GM12878 (cell line): ENCODE data around the gene TBC1D12. TPM values are rescaled to one million over a fixed set of nuclear protein-coding genes. Genes with fewer than 3 reads are reported as not detected.

Experiments
- ATAC-seq: fragments of 200-7000 bp; cut with Tn5 transposase; 3 replicates; pipeline ENCODE4 v1.9.1; 2020; ENCODE audit warnings: mild to moderate bottlenecking, moderate library complexity
- BruUV-seq: library from RNA; stranded (reverse); fragments of 400-500 nt; replicated peaks from 2 replicates; lab custom pipeline; 2021; lab: Mats Ljungman, UMichigan
- CTCF ChIA-PET: fragments of 300-600 bp; sonication (Branson Sonifier 250); formaldehyde crosslinking; extraction: SDS; loops from one replicate; lab custom pipeline; 2021; ENCODE audit warnings: inconsistent platforms; lab: Yijun Ruan, JAX
- POLR2A ChIA-PET: fragments of 350-600 bp; formaldehyde crosslinking; extraction: SDS; loops from one replicate; lab custom pipeline; 2021; ENCODE audit warnings: inconsistent platforms; lab: Charles Lee
- RAD21 ChIA-PET: fragments of 300-600 bp; sonication (Branson Sonifier 250); formaldehyde crosslinking; loops from one replicate; lab custom pipeline; 2023; ENCODE audit warnings: antibody characterized with exemption; ENCODE audit not compliant: unreplicated experiment; lab: Charles Lee
- SMC1A ChIA-PET: fragments of 300-600 bp; sonication (Branson Sonifier 250); formaldehyde crosslinking; loops from one replicate; lab custom pipeline; 2023; ENCODE audit not compliant: unreplicated experiment, uncharacterized antibody; lab: Charles Lee
- DNase-seq: peaks from one replicate; pipeline ENCODE4 v3.0.0-alpha.2; 2011; ENCODE audit warnings: low read depth, low spot score
- FAIRE-seq: peaks from 3 replicates; lab custom pipeline; 2011; peaks lifted over from hg19 to GRCh38; lab: Jason Lieb, UNC
- H2AFZ ChIP-seq: 2 replicates; pipeline ENCODE4 v1.6.0; 2011; ENCODE audit warnings: low read depth, low read length, control low read depth; ENCODE audit not compliant: control insufficient read depth
- H3K27ac ChIP-seq: 2 replicates; pipeline ENCODE4 v1.5.1; 2011; ENCODE audit warnings: control low read depth; ENCODE audit not compliant: control insufficient read depth, insufficient read depth
- H3K27me3 ChIP-seq, 2 experiments: replicated peaks in 1 of 2; 2 replicates each; pipeline versions ENCODE4 v1.6.0 to v1.6.1; 2011; ENCODE audit warnings: low read length in 1 of 2; ENCODE audit not compliant: control insufficient read depth in 2 of 2, insufficient read depth in 2 of 2
- H3K36me3 ChIP-seq, 2 experiments: 2 replicates each; pipeline ENCODE4 v1.5.1; 2011; ENCODE audit warnings: low read length in 1 of 2; ENCODE audit not compliant: control insufficient read depth in 2 of 2, insufficient read depth in 2 of 2
- H3K4me1 ChIP-seq: 2 replicates; pipeline ENCODE4 v1.6.1; 2011; ENCODE audit warnings: mild to moderate bottlenecking, low read length, moderate library complexity, mixed read lengths; ENCODE audit not compliant: control insufficient read depth, insufficient read depth
- H3K4me2 ChIP-seq: 2 replicates; pipeline ENCODE4 v1.6.0; 2011; ENCODE audit warnings: control low read depth; ENCODE audit not compliant: control insufficient read depth, insufficient read depth
- H3K4me3 ChIP-seq: fragments of 200-600 bp; sonication (generic); 2 replicates; pipeline ENCODE4 v1.5.1; 2016
- H3K79me2 ChIP-seq: 2 replicates; pipeline ENCODE4 v1.6.0; 2011; ENCODE audit warnings: low read length; ENCODE audit not compliant: control insufficient read depth, insufficient read depth
- H3K9ac ChIP-seq: 2 replicates; pipeline ENCODE4 v1.8.0; 2011; ENCODE audit warnings: low read length, control low read depth, mixed read lengths; ENCODE audit not compliant: control insufficient read depth, insufficient read depth
- H3K9me3 ChIP-seq: replicated peaks from 3 replicates; pipeline ENCODE4 v1.5.1; 2011; ENCODE audit warnings: mild to moderate bottlenecking, low read length; ENCODE audit not compliant: control insufficient read depth, insufficient read depth
- H4K20me1 ChIP-seq: 2 replicates; pipeline ENCODE4 v1.6.0; 2011; ENCODE audit not compliant: control insufficient read depth, insufficient read depth
- ATF7 ChIP-seq: fragments of 450-650 bp; IDR thresholded peaks from 2 replicates; pipeline ENCODE4 v1.6.1; 2016; ENCODE audit warnings: low read depth, mild to moderate bottlenecking
- CHD4 ChIP-seq: fragments of 200-600 bp; sonication (generic); IDR thresholded peaks from 2 replicates; pipeline ENCODE4 v1.6.1; 2016; ENCODE audit warnings: mild to moderate bottlenecking
- EED ChIP-seq: sonication (generic); IDR thresholded peaks from 2 replicates; pipeline ENCODE4 v1.6.1; 2016; ENCODE audit warnings: antibody characterized with exemption, low read depth
- ESRRA ChIP-seq: IDR thresholded peaks from 2 replicates; pipeline ENCODE4 v1.6.1; 2012; ENCODE audit warnings: mild to moderate bottlenecking, low read length, improper control_type of control experiment
- FOXK2 ChIP-seq: fragments of 450-650 bp; IDR thresholded peaks from 2 replicates; pipeline ENCODE4 v1.6.1; 2017; ENCODE audit warnings: mild to moderate bottlenecking, moderate library complexity
- RBBP5 ChIP-seq: fragments of 200-600 bp; sonication (generic); conservative IDR thresholded peaks from 2 replicates; pipeline ENCODE4 v1.6.1; 2016
- RFX5 ChIP-seq: IDR thresholded peaks from 2 replicates; pipeline ENCODE4 v1.6.1; 2011; ENCODE audit warnings: low read depth, low read length, improper control_type of control experiment
- SPI1 ChIP-seq: IDR thresholded peaks from 2 replicates; pipeline ENCODE4 v1.6.1; 2011; ENCODE audit warnings: low read depth, mild to moderate bottlenecking, low read length, moderate library complexity, borderline replicate concordance; ENCODE audit not compliant: insufficient read depth
- YY1 ChIP-seq: IDR thresholded peaks from 2 replicates; pipeline ENCODE4 v1.6.1; 2011; ENCODE audit warnings: low read depth, mild to moderate bottlenecking, low read length
- WGBS: methylation state at CpG from one replicate; pipeline ENCODE4 v1.1.6; 2016; ENCODE audit warnings: low lambda C conversion rate; ENCODE audit not compliant: insufficient replicate concordance, insufficient coverage; ENCODE audit errors: missing lambda C conversion rate; 5-methylcytosine and 5-hydroxymethylcytosine counted together
- in situ Hi-C: fragments of 300-500 bp; cut with MboI; formaldehyde crosslinking; loops from 9 replicates; pipeline ENCODE4 v1.14.3; 2018; ENCODE audit warnings: mixed read lengths
- intact Hi-C: fragments of 100-400 bp; cut with micrococcal nuclease; formaldehyde crosslinking; loops from one replicate; pipeline ENCODE4 v1.14.2; 2022; ENCODE audit not compliant: unreplicated experiment
- polyA plus RNA-seq, 11 experiments: library from polyadenylated mRNA; depleted of rRNA in 4 of 11; unstranded in 6 of 11; stranded (reverse) in 5 of 11; fragments of >200 nt; fragmentation: Nextera tagmentation in 4 of 11; fragmentation: Illumina TruSeq in 1 of 11; extraction: Ambion mirVana in 4 of 11; extraction: Trizol in 1 of 11; gene quantifications; 1 replicate in 1 of 11; 2 replicates in 10 of 11; pipeline versions ENCODE4 v1.2.1 to v1.2.3, GENCODE V29; 2011 to 2016; ENCODE audit warnings: inconsistent platforms in 2 of 11, missing spikeins in 2 of 11, low read depth in 1 of 11
- total RNA-seq, 4 experiments: library from RNA; depleted of rRNA in 3 of 4; stranded (reverse); fragments of >200 nt in 3 of 4; fragmentation: Illumina TruSeq in 1 of 4; extraction: Trizol in 1 of 4; gene quantifications; 2 replicates each; pipeline versions ENCODE4 v1.2.1 to v1.2.3, GENCODE V29; 2013 to 2021
- TF ChIP-seq, protein P1 (sequence below): IDR thresholded peaks from 2 replicates; pipeline ENCODE4 v1.6.1; 2011; ENCODE audit warnings: borderline replicate concordance, low read depth, mild to moderate bottlenecking, moderate library complexity, mixed read lengths, low read length; ENCODE audit not compliant: insufficient read depth; ENCODE audit errors: extremely low read length
- TF ChIP-seq, protein P2 (sequence below): fragments of 450-650 bp; IDR thresholded peaks from 2 replicates; pipeline ENCODE4 v1.6.1; 2017; ENCODE audit warnings: antibody characterized with exemption, mild to moderate bottlenecking, moderate library complexity
- TF ChIP-seq, protein P3 (sequence below): fragments of 450-650 bp; formaldehyde crosslinking; IDR thresholded peaks from 2 replicates; pipeline ENCODE4 v1.5.0; 2022; ENCODE audit warnings: mild to moderate bottlenecking, missing genetic modification characterization

The TBC1D12 gene
- total and polyA plus RNA-seq, 10 of the 15 experiments (the other 5 are each of a cell fraction or from before 2014, with no cell fraction given): 2.6 to 7.5 (median 3.8) TPM

DNA sequence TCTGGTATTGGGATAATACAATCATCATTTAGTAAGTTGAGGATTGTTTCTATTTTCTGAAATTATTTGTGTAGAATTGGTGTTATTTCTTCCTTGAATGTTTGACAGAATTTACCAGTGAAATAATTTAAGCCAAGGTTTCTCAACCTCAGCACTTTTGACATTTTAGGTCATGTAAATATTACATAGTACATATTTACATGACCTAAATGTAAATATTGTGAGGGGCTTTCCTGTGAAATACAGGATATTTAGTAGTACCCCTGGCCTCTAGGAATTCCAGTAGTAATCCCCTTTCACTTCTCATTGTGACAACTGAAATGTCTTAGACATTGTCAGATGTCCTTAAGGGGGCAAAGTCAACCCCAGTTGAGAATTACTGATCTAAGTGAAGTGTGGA, 59.8 kb downstream of the TBC1D12 start (continued):
- TF ChIP-seq ESRRA: no peak

DNA sequence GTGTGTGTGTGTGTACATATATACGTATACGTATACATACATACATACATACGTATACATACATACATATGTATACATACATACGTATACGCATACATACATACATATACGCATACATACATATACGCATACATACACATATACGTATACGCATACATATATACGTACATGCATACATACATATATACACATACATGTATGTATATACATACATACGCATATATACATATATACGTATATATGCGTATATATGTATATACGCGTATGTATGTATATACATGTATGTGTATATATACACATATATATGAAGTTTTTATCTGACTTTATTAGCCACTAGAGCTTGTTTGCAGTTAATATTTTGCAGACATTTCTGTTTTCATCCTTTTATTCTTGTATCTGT, 63.3 kb downstream of the TBC1D12 start:
- H4K20me1 ChIP-seq: no peaks in the 10 kb centered on the region
- no peak overlapping the region for H3K27ac ChIP-seq
- FAIRE-seq (no peak), DNase-seq (no peak), ATAC-seq (no peak)
- H2AFZ ChIP-seq: no peak overlapping the region
- CTCF ChIA-PET: interaction anchor here (1.2 to 3.2 kb wide), 2 partner anchors 21 to 146 kb away, joined by 3 to 13 read pairs; no protein-coding TSS in a partner anchor
- no TSS peak for BruUV-seq
- intact Hi-C loops (no loop called here), in situ Hi-C loops (no loop called here)
- 87% methylated on average over 13 of the region's 15 CpGs for WGBS
- TF ChIP-seq, protein P1, sequence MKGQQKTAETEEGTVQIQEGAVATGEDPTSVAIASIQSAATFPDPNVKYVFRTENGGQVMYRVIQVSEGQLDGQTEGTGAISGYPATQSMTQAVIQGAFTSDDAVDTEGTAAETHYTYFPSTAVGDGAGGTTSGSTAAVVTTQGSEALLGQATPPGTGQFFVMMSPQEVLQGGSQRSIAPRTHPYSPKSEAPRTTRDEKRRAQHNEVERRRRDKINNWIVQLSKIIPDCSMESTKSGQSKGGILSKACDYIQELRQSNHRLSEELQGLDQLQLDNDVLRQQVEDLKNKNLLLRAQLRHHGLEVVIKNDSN: no peak
- TF ChIP-seq, protein P2, sequence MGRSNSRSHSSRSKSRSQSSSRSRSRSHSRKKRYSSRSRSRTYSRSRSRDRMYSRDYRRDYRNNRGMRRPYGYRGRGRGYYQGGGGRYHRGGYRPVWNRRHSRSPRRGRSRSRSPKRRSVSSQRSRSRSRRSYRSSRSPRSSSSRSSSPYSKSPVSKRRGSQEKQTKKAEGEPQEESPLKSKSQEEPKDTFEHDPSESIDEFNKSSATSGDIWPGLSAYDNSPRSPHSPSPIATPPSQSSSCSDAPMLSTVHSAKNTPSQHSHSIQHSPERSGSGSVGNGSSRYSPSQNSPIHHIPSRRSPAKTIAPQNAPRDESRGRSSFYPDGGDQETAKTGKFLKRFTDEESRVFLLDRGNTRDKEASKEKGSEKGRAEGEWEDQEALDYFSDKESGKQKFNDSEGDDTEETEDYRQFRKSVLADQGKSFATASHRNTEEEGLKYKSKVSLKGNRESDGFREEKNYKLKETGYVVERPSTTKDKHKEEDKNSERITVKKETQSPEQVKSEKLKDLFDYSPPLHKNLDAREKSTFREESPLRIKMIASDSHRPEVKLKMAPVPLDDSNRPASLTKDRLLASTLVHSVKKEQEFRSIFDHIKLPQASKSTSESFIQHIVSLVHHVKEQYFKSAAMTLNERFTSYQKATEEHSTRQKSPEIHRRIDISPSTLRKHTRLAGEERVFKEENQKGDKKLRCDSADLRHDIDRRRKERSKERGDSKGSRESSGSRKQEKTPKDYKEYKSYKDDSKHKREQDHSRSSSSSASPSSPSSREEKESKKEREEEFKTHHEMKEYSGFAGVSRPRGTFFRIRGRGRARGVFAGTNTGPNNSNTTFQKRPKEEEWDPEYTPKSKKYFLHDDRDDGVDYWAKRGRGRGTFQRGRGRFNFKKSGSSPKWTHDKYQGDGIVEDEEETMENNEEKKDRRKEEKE: no peak
- TF ChIP-seq CHD4: no peak
- no peak for TF ChIP-seq YY1
- no peak for TF ChIP-seq EED
- no peak for TF ChIP-seq SPI1
- TF ChIP-seq FOXK2: no peak
- TF ChIP-seq, protein P3, sequence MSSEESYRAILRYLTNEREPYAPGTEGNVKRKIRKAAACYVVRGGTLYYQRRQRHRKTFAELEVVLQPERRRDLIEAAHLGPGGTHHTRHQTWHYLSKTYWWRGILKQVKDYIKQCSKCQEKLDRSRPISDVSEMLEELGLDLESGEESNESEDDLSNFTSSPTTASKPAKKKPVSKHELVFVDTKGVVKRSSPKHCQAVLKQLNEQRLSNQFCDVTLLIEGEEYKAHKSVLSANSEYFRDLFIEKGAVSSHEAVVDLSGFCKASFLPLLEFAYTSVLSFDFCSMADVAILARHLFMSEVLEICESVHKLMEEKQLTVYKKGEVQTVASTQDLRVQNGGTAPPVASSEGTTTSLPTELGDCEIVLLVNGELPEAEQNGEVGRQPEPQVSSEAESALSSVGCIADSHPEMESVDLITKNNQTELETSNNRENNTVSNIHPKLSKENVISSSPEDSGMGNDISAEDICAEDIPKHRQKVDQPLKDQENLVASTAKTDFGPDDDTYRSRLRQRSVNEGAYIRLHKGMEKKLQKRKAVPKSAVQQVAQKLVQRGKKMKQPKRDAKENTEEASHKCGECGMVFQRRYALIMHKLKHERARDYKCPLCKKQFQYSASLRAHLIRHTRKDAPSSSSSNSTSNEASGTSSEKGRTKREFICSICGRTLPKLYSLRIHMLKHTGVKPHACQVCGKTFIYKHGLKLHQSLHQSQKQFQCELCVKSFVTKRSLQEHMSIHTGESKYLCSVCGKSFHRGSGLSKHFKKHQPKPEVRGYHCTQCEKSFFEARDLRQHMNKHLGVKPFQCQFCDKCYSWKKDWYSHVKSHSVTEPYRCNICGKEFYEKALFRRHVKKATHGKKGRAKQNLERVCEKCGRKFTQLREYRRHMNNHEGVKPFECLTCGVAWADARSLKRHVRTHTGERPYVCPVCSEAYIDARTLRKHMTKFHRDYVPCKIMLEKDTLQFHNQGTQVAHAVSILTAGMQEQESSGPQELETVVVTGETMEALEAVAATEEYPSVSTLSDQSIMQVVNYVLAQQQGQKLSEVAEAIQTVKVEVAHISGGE (CRISPR knock-in tag): no peak
- no peak for TF ChIP-seq RFX5
- TF ChIP-seq ATF7: no peak
- TF ChIP-seq RBBP5: no peak
- SMC1A ChIA-PET: interaction anchor here (0.6 kb wide), 1 partner anchor 388 kb away, joined by 3 read pairs; no protein-coding TSS in a partner anchor
- H3K4me2 ChIP-seq: no peak overlapping the region
- no peaks in the 10 kb centered on the region for H3K36me3 ChIP-seq
- no peak overlapping the region for H3K4me3 ChIP-seq
- POLR2A ChIA-PET: no interaction called here
- RAD21 ChIA-PET: no interaction called here
- H3K27me3 ChIP-seq: no peaks in the 10 kb centered on the region
- no peaks in the 10 kb centered on the region; the same call in 2 of the 3 replicates for H3K9me3 ChIP-seq
- H3K79me2 ChIP-seq: no peaks in the 10 kb centered on the region
- no peaks in the 10 kb centered on the region for H3K4me1 ChIP-seq
- no peak overlapping the region for H3K9ac ChIP-seq
